OCI-LY3 (cell line): ENCODE results near the gene C1orf21.

Experiments
- CTCF ChIP-seq: fragments of 200-600, 300-600 bp; sonication (generic); IDR thresholded peaks from 2 replicates; pipeline ENCODE4 v1.5.1; 2014; ENCODE audit warnings: antibody characterized with exemption, low read length, low read depth
- EZH2phosphoT487 ChIP-seq: fragments of 200-600 bp; shearing (Covaris generic); IDR thresholded peaks from 2 replicates; pipeline ENCODE4 v1.6.1; 2018; ENCODE audit warnings: antibody characterized with exemption, mixed run types, low read depth

- TF ChIP-seq CTCF, result no peak
- no peak for TF ChIP-seq EZH2phosphoT487
These were observed 84.9 kb downstream of the C1orf21 start for GRCh38 chr1:184471686-184472085.
